C4-2B (cell line): Measurements from ENCODE around the gene SLC11A1.

Experiments
- H3K27ac ChIP-seq: fragments of 450-650 bp; 2 replicates; pipeline ENCODE4 v1.5.1; 2017
- CTCF ChIP-seq: fragments of 450-650 bp; conservative IDR thresholded peaks from 2 replicates; pipeline ENCODE4 v1.5.1; 2017; ENCODE audit warnings: mild to moderate bottlenecking
- ZFX ChIP-seq: fragments of 450-650 bp; IDR thresholded peaks from 2 replicates; pipeline ENCODE4 v1.6.1; 2017

The SLC11A1 gene

GRCh38 chr2:218343591-218343990 is 38.5 kb upstream of the SLC11A1 start:
- H3K27ac ChIP-seq = no peak overlapping the region
- TF ChIP-seq ZFX (no peak), CTCF (no peak)

GRCh38 chr2:218344090-218344754 is 37.9 kb upstream of the SLC11A1 start:
- no peak overlapping the region for H3K27ac ChIP-seq
- no peak for TF ChIP-seq CTCF
- no peak for TF ChIP-seq ZFX

- no peak for TF ChIP-seq CTCF
- no peak for TF ChIP-seq ZFX
- no peak overlapping the region; the same call in 1 of the 2 replicates for H3K27ac ChIP-seq
These were observed 37.2 kb upstream of the SLC11A1 start for GRCh38 chr2:218344755-218345417.

- H3K27ac ChIP-seq = peak overlapping the region; percentile 23
- TF ChIP-seq ZFX (no peak), CTCF (no peak)
These were observed 36.4 kb upstream of the SLC11A1 start for GRCh38 chr2:218345491-218346236.

- TF ChIP-seq CTCF (no peak), ZFX (no peak)
- H3K27ac ChIP-seq = no peak overlapping the region
These were observed 34.9 kb upstream of the SLC11A1 start for GRCh38 chr2:218347172-218347571.

GRCh38 chr2:218354045-218354444 is 28.0 kb upstream of the SLC11A1 start:
- TF ChIP-seq ZFX (no peak), CTCF (no peak)
- no peak overlapping the region for H3K27ac ChIP-seq
